Activated CD8-positive, alpha-beta T cell treated with anti-CD3 and anti-CD28 coated beads, Interleukin-2, amount 10 ng/mL, durations not matched to agents 7 days and 5 days (primary cell): ENCODE results near the gene SCAPER. TPM values are rescaled to one million over a fixed set of nuclear protein-coding genes. Genes with fewer than 3 reads are reported as not detected.
"Not testable (repeated sequence)": the region's sequence is repeated elsewhere in the genome, so short reads cannot be mapped to it uniquely, and the experiment has no call there.

Source experiments
- ATAC-seq: fragments of 150-1000 bp; cut with Tn5 transposase; one replicate; pipeline ENCODE4 v1.10.0; 2021; ENCODE audit warnings: moderate library complexity
- CTCF ChIA-PET: fragments of 350-600 bp; sonication (Branson Sonifier 250); formaldehyde crosslinking; loops from one replicate; lab custom pipeline; 2021; ENCODE audit warnings: antibody characterized with exemption; lab: Charles Lee
- POLR2A ChIA-PET: fragments of 350-600 bp; sonication (Branson Sonifier 250); formaldehyde crosslinking; loops from one replicate; lab custom pipeline; 2021; ENCODE audit warnings: antibody characterized with exemption; lab: Charles Lee
- DNase-seq: peaks from one replicate; pipeline ENCODE4 v3.0.0-alpha.2; 2020
- H3K27ac Mint-ChIP-seq: one replicate; pipeline ENCODE4 v1.8.0; 2021; ENCODE audit warnings: mild to moderate bottlenecking, mixed read lengths
- H3K27me3 Mint-ChIP-seq: one replicate; pipeline ENCODE4 v1.8.0; 2021; ENCODE audit warnings: low read depth, mixed read lengths
- H3K36me3 Mint-ChIP-seq: one replicate; pipeline ENCODE4 v1.8.0; 2021; ENCODE audit warnings: low read depth, mixed read lengths
- H3K4me1 Mint-ChIP-seq: one replicate; pipeline ENCODE4 v1.8.0; 2021; ENCODE audit warnings: low read depth, mixed read lengths
- H3K4me3 Mint-ChIP-seq: one replicate; pipeline ENCODE4 v1.8.0; 2021; ENCODE audit warnings: mild to moderate bottlenecking, mixed read lengths
- H3K9me3 Mint-ChIP-seq: one replicate; pipeline ENCODE4 v1.8.0; 2022; ENCODE audit warnings: mixed read lengths; ENCODE audit not compliant: insufficient read depth
- total RNA-seq, 2 experiments: library from RNA; stranded (reverse); gene quantifications; one replicate each; pipeline ENCODE4 v1.2.3, GENCODE V29; 2021

The SCAPER gene
- total RNA-seq, 2 experiments from 2014 or later, result 29.0 to 32.2 TPM

- peaks cover 13% of the 10 kb centered on the region for H3K36me3 Mint-ChIP-seq
- CTCF ChIA-PET, DNase-seq, ATAC-seq, POLR2A ChIA-PET, H3K4me1 Mint-ChIP-seq, H3K27ac Mint-ChIP-seq, H3K4me3 Mint-ChIP-seq, H3K9me3 Mint-ChIP-seq, H3K27me3 Mint-ChIP-seq: not testable (repeated sequence)
Measured at GRCh38 chr15:76704032-76704431, 201.1 kb downstream of the SCAPER start.

GRCh38 chr15:76696840-76697239, 208.3 kb downstream of the SCAPER start:
- Mint-ChIP-seq H3K36me3 (peaks cover 2% of the 10 kb centered on the region), H3K27me3 (no peaks in the 10 kb centered on the region), H3K4me1 (no peaks in the 10 kb centered on the region), H3K27ac (no peak overlapping the region), H3K4me3 (no peak overlapping the region), H3K9me3 (no peaks in the 10 kb centered on the region)
- no peak for DNase-seq
- POLR2A ChIA-PET, result no interaction called here
- no peak for ATAC-seq
- CTCF ChIA-PET, result no interaction called here

GRCh38 chr15:76692546-76692945, 212.6 kb downstream of the SCAPER start:
- H3K9me3 Mint-ChIP-seq, DNase-seq, ATAC-seq, H3K27me3 Mint-ChIP-seq, POLR2A ChIA-PET, H3K4me1 Mint-ChIP-seq, H3K4me3 Mint-ChIP-seq, H3K27ac Mint-ChIP-seq, H3K36me3 Mint-ChIP-seq, CTCF ChIA-PET: not testable (repeated sequence)

- CTCF ChIA-PET, H3K27me3 Mint-ChIP-seq, H3K4me3 Mint-ChIP-seq, POLR2A ChIA-PET, H3K9me3 Mint-ChIP-seq, ATAC-seq, DNase-seq, H3K4me1 Mint-ChIP-seq, H3K27ac Mint-ChIP-seq: not testable (repeated sequence)
- peaks cover 10% of the 10 kb centered on the region for H3K36me3 Mint-ChIP-seq
Measured at GRCh38 chr15:76687592-76687991, 217.5 kb downstream of the SCAPER start.

GRCh38 chr15:76684002-76684401, 221.1 kb downstream of the SCAPER start:
- Mint-ChIP-seq H3K27ac (no peak overlapping the region), H3K4me1 (no peaks in the 10 kb centered on the region), H3K27me3 (no peaks in the 10 kb centered on the region), H3K9me3 (no peaks in the 10 kb centered on the region), H3K36me3 (peaks cover 10% of the 10 kb centered on the region), H3K4me3 (no peak overlapping the region)
- ChIA-PET POLR2A (no interaction called here), CTCF (no interaction called here)
- DNase-seq (no peak), ATAC-seq (no peak)

GRCh38 chr15:76682833-76683232, 222.3 kb downstream of the SCAPER start:
- DNase-seq (no peak), ATAC-seq (no peak)
- CTCF ChIA-PET, result no interaction called here
- Mint-ChIP-seq H3K36me3 (peaks cover 4% of the 10 kb centered on the region), H3K9me3 (no peaks in the 10 kb centered on the region), H3K27ac (no peak overlapping the region), H3K4me1 (no peaks in the 10 kb centered on the region), H3K4me3 (no peak overlapping the region), H3K27me3 (no peaks in the 10 kb centered on the region)
- POLR2A ChIA-PET, result no interaction called here

GRCh38 chr15:76682259-76682658, 222.9 kb downstream of the SCAPER start:
- Mint-ChIP-seq H3K27ac (no peak overlapping the region), H3K36me3 (peaks cover 4% of the 10 kb centered on the region), H3K4me3 (no peak overlapping the region), H3K9me3 (no peaks in the 10 kb centered on the region), H3K27me3 (no peaks in the 10 kb centered on the region), H3K4me1 (no peaks in the 10 kb centered on the region)
- ChIA-PET POLR2A (interaction anchor here (0.5 kb wide), 1 partner anchor 35 kb away, joined by 3 read pairs; no protein-coding TSS in a partner anchor), CTCF (no interaction called here)
- DNase-seq (no peak), ATAC-seq (no peak)

GRCh38 chr15:76678766-76679165, 226.4 kb downstream of the SCAPER start:
- no peak for DNase-seq
- Mint-ChIP-seq H3K9me3 (no peaks in the 10 kb centered on the region), H3K27ac (no peak overlapping the region), H3K4me3 (no peak overlapping the region), H3K27me3 (no peaks in the 10 kb centered on the region), H3K36me3 (peaks cover 4% of the 10 kb centered on the region), H3K4me1 (no peaks in the 10 kb centered on the region)
- ChIA-PET POLR2A (no interaction called here), CTCF (no interaction called here)
- no peak for ATAC-seq

- POLR2A ChIA-PET, result no interaction called here
- Mint-ChIP-seq H3K27ac (no peak overlapping the region), H3K4me3 (no peak overlapping the region), H3K27me3 (no peaks in the 10 kb centered on the region), H3K4me1 (no peaks in the 10 kb centered on the region), H3K9me3 (no peaks in the 10 kb centered on the region), H3K36me3 (no peaks in the 10 kb centered on the region)
- CTCF ChIA-PET, result no interaction called here
- DNase-seq, result no peak
- ATAC-seq, result no peak
Measured at GRCh38 chr15:76674883-76675282, 230.3 kb downstream of the SCAPER start.

GRCh38 chr15:76669521-76670207, 235.5 kb downstream of the SCAPER start:
- no peak for ATAC-seq

GRCh38 chr15:76668900-76669299, 236.2 kb downstream of the SCAPER start:
- ChIA-PET POLR2A (no interaction called here), CTCF (no interaction called here)
- Mint-ChIP-seq H3K9me3 (no peaks in the 10 kb centered on the region), H3K36me3 (no peaks in the 10 kb centered on the region), H3K27me3 (no peaks in the 10 kb centered on the region), H3K27ac (no peak overlapping the region), H3K4me3 (no peak overlapping the region), H3K4me1 (no peaks in the 10 kb centered on the region)
- DNase-seq (no peak), ATAC-seq (no peak)

More at GRCh38 chr15:76669521-76670207, 235.5 kb downstream of the SCAPER start:
- POLR2A ChIA-PET, result no interaction called here
- no peak for DNase-seq
- Mint-ChIP-seq H3K27me3 (no peaks in the 10 kb centered on the region), H3K4me3 (no peak overlapping the region), H3K27ac (no peak overlapping the region), H3K36me3 (no peaks in the 10 kb centered on the region), H3K4me1 (no peaks in the 10 kb centered on the region), H3K9me3 (no peaks in the 10 kb centered on the region)
- CTCF ChIA-PET, result no interaction called here

- CTCF ChIA-PET, result no interaction called here
- no peaks in the 10 kb centered on the region for H3K27me3 Mint-ChIP-seq
- no peaks in the 10 kb centered on the region for H3K4me1 Mint-ChIP-seq
- H3K36me3 Mint-ChIP-seq, result no peaks in the 10 kb centered on the region
- no peak for DNase-seq
- ATAC-seq, result no peak
- H3K4me3 Mint-ChIP-seq, result no peak overlapping the region
- POLR2A ChIA-PET, result no interaction called here
- no peaks in the 10 kb centered on the region for H3K9me3 Mint-ChIP-seq
- no peak overlapping the region for H3K27ac Mint-ChIP-seq
Measured at GRCh38 chr15:76667943-76668715, 237.0 kb downstream of the SCAPER start.
